Neural crest cell (in vitro differentiated cells): ENCODE data around the gene ACAD11. TPM values are rescaled to one million over a fixed set of nuclear protein-coding genes. Genes with fewer than 3 reads are reported as not detected.

Experiments
- DNase-seq: peaks from one replicate; pipeline ENCODE4 v3.0.0; 2021; ENCODE audit warnings: low read depth, mixed read lengths, low spot score
- H3K27ac Mint-ChIP-seq: one replicate; pipeline ENCODE4 v1.8.0; 2021; ENCODE audit warnings: mild to moderate bottlenecking, mixed read lengths; ENCODE audit not compliant: unreplicated experiment
- H3K27me3 Mint-ChIP-seq: 2 replicates; pipeline ENCODE4 v1.8.0; 2021; ENCODE audit warnings: low read depth, mild to moderate bottlenecking, mixed read lengths
- H3K36me3 Mint-ChIP-seq: 2 replicates; pipeline ENCODE4 v1.8.0; 2021; ENCODE audit warnings: low read depth, mild to moderate bottlenecking, mixed read lengths
- H3K4me1 Mint-ChIP-seq: 2 replicates; pipeline ENCODE4 v1.8.0; 2021; ENCODE audit warnings: mixed read lengths
- H3K4me3 Mint-ChIP-seq: one replicate; pipeline ENCODE4 v1.8.0; 2021; ENCODE audit warnings: mild to moderate bottlenecking, mixed read lengths
- H3K9me3 Mint-ChIP-seq: 2 replicates; pipeline ENCODE4 v1.8.0; 2021; ENCODE audit warnings: mixed read lengths
- CTCF ChIP-seq: fragments of 200-600 bp; sonication (generic); conservative IDR thresholded peaks from 2 replicates; pipeline ENCODE4 v1.5.0; 2021; ENCODE audit warnings: antibody characterized with exemption, mild to moderate bottlenecking
- total RNA-seq: library from RNA; stranded (reverse); gene quantifications from 2 replicates; pipeline ENCODE4 v1.2.1, GENCODE V29; 2021

Gene ACAD11
- total RNA-seq, 1 donor from 2014 or later = 16.7 TPM

DNA sequence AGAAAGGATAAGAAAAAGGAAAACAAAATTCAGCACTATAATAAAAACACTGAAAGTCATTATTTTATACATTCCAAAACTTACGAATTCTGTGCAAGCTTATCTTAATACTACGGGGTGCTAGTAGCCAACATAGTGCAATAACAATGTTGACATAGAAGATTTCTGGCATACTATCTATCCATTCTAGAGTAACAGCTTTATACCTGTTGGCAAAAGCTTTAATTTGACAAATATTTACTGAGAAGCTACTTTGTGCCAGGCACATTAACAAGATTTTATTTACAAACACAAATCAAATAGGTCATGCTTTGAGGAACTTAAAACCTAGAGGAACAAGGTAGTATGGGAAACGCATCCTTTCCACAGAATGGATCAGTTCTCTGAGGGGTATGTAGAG is 61.4 kb downstream of the ACAD11 start:
- Mint-ChIP-seq H3K27ac (no peak overlapping the region), H3K4me1 (no peaks in the 10 kb centered on the region), H3K4me3 (no peak overlapping the region), H3K27me3 (no peaks in the 10 kb centered on the region), H3K36me3 (peaks cover 15% of the 10 kb centered on the region), H3K9me3 (no peaks in the 10 kb centered on the region)
- DNase-seq = no peak
- no peak for TF ChIP-seq CTCF

GRCh38 chr3:132597660-132598059 is 61.9 kb downstream of the ACAD11 start:
- Mint-ChIP-seq H3K27me3 (no peaks in the 10 kb centered on the region), H3K4me3 (no peak overlapping the region), H3K9me3 (no peaks in the 10 kb centered on the region), H3K4me1 (no peaks in the 10 kb centered on the region), H3K27ac (no peak overlapping the region), H3K36me3 (peaks cover 15% of the 10 kb centered on the region)
- no peak for DNase-seq
- TF ChIP-seq CTCF = no peak

GRCh38 chr3:132596816-132597433 is 62.7 kb downstream of the ACAD11 start, which contains the start of gene ACKR4:
Gene ACKR4 (plus strand): TSS chr3:132597270. CDS start chr3:132600398, 3,128 bp downstream.
- no peak for TF ChIP-seq CTCF
- no peak within 1 kb of the TSS for H3K27ac Mint-ChIP-seq
- no peaks in the 10 kb centered on the region for H3K9me3 Mint-ChIP-seq
- H3K27me3 Mint-ChIP-seq = no peaks in the 10 kb centered on the region
- DNase-seq = no peak
- no peak within 1 kb of the TSS for H3K4me3 Mint-ChIP-seq
- peaks cover 15% of the 10 kb centered on the region for H3K36me3 Mint-ChIP-seq
- no peaks in the 10 kb centered on the region for H3K4me1 Mint-ChIP-seq

DNA sequence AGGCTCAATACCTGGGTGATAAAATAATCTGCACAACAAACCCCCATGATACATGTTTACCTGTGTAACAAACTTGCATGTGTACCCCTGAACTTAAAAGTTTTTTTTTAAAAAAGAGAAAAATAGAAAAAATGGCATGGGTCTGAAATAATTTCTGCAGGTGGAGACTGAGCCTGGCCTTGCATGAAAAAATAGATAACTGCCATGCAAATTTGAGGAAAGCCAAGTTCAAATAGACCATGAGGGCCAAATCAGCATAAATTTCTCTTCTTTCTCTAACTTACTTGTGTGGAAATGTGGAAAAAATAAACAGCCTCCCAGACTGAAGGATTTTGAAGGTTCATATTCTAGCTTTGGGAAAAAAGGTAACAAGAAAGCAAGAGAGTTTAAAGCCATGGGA is 63.3 kb downstream of the ACAD11 start:
- DNase-seq = no peak
- no peaks in the 10 kb centered on the region for H3K4me1 Mint-ChIP-seq
- H3K9me3 Mint-ChIP-seq = no peaks in the 10 kb centered on the region
- H3K36me3 Mint-ChIP-seq = peaks cover 15% of the 10 kb centered on the region
- no peak overlapping the region for H3K4me3 Mint-ChIP-seq
- no peak overlapping the region for H3K27ac Mint-ChIP-seq
- TF ChIP-seq CTCF = no peak
- no peaks in the 10 kb centered on the region for H3K27me3 Mint-ChIP-seq

- H3K27ac Mint-ChIP-seq = no peak overlapping the region
- H3K27me3 Mint-ChIP-seq = no peaks in the 10 kb centered on the region
- H3K4me3 Mint-ChIP-seq = no peak overlapping the region
- no peak for DNase-seq
- no peaks in the 10 kb centered on the region for H3K4me1 Mint-ChIP-seq
- peaks cover 21% of the 10 kb centered on the region for H3K36me3 Mint-ChIP-seq
- no peaks in the 10 kb centered on the region for H3K9me3 Mint-ChIP-seq
- no peak for TF ChIP-seq CTCF
Measured at GRCh38 chr3:132595014-132595413, 64.6 kb downstream of the ACAD11 start.
